Effector memory CD8-positive, alpha-beta T cell (primary cell): ENCODE measurements around the gene SPIN1.
"Not testable (repeated sequence)": the region's sequence is repeated elsewhere in the genome, so short reads cannot be mapped to it uniquely, and the experiment has no call there.

Experiments
- ATAC-seq: fragments of 150-1000 bp; cut with Tn5 transposase; replicated peaks from 2 replicates; pipeline ENCODE4 v1.10.0; 2021; ENCODE audit warnings: mild to moderate bottlenecking, moderate library complexity
- DNase-seq, 3 experiments: peaks; one replicate each; pipeline ENCODE4 v3.0.0; 2021
- H3K27ac Mint-ChIP-seq, 2 donors: one replicate each; pipeline ENCODE4 v1.8.0; 2022; ENCODE audit warnings: mild to moderate bottlenecking in 2 of 2, mixed read lengths in 2 of 2, moderate library complexity in 2 of 2
- H3K27me3 Mint-ChIP-seq, 2 donors: one replicate each; pipeline ENCODE4 v1.8.0; 2022; ENCODE audit warnings: mixed read lengths in 2 of 2
- H3K36me3 Mint-ChIP-seq: one replicate; pipeline ENCODE4 v1.8.0; 2022; ENCODE audit warnings: mild to moderate bottlenecking, moderate library complexity, mixed read lengths; ENCODE audit not compliant: insufficient read depth
- H3K4me1 Mint-ChIP-seq, 2 donors: one replicate each; pipeline ENCODE4 v1.8.0; 2022; ENCODE audit warnings: low read depth in 2 of 2, mixed read lengths in 2 of 2
- H3K4me3 Mint-ChIP-seq, 2 donors: one replicate each; pipeline ENCODE4 v1.8.0; 2022; ENCODE audit warnings: mild to moderate bottlenecking in 2 of 2, mixed read lengths in 2 of 2, moderate library complexity in 2 of 2
- H3K9me3 Mint-ChIP-seq, 2 donors: one replicate each; pipeline ENCODE4 v1.8.0; 2022; ENCODE audit warnings: mixed read lengths in 2 of 2

The SPIN1 gene

GRCh38 chr9:88373045-88373444, 15.2 kb upstream of the SPIN1 start:
- H3K36me3 Mint-ChIP-seq = peaks cover 2% of the 10 kb centered on the region
- H3K4me1 Mint-ChIP-seq = no peaks in the 10 kb centered on the region
- ATAC-seq = no peak
- no peak for DNase-seq
- H3K27ac Mint-ChIP-seq = no peak overlapping the region
- H3K27me3 Mint-ChIP-seq = peaks cover 36 to 37% of the 10 kb centered on the region in 2 donors
- H3K9me3 Mint-ChIP-seq = peaks cover 4% of the 10 kb centered on the region in 2 donors
- no peak overlapping the region for H3K4me3 Mint-ChIP-seq

DNA sequence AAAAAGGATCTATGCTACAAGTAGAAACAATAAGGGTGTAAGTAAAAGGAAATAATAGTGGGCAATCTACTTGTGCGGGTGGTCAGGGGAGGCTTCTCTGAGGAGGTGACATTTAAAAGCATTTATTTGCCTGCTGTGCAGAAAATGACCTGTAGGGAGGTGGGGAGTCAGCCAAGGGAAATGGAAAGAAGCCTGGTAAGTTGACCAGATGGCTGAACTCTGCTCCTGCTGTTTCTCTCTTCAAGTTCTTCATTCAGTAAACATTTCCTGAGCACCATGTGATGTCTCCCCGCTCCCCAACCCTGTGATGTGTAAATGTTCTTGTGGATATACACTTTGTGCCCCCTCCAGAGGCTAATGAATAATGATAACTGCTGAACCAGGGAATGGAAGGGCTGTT, 9.9 kb upstream of the SPIN1 start:
- no peaks in the 10 kb centered on the region for H3K36me3 Mint-ChIP-seq
- H3K27ac Mint-ChIP-seq = no peak overlapping the region
- no peak overlapping the region for H3K4me3 Mint-ChIP-seq
- no peak for DNase-seq
- H3K9me3 Mint-ChIP-seq = peaks cover 0 to 1% of the 10 kb centered on the region in 2 donors
- ATAC-seq = no peak
- H3K27me3 Mint-ChIP-seq = peaks cover 10 to 17% of the 10 kb centered on the region in 2 donors
- H3K4me1 Mint-ChIP-seq = no peaks in the 10 kb centered on the region

DNA sequence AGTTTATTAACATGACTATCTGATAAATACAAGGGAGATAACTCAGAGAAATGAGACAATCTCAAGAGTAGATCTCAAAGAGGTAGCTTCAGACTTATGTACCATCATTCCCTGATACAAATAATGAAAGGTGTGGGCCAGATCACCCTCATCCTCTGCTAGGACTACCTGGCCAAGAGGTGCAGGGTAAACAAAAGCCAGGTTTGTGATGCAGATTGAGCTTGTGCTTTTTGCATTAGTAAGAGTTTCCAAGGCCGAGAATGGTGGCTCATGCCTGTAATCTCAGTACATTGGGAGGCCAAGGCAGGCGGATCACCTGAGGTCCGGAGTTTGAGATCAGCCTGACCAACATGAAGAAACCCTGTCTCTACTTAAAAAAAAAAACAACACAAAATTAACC, 8.9 kb upstream of the SPIN1 start:
- DNase-seq (no peak), ATAC-seq (no peak)
- Mint-ChIP-seq H3K4me3 (no peak overlapping the region), H3K27ac (no peak overlapping the region), H3K4me1 (no peaks in the 10 kb centered on the region), H3K36me3 (no peaks in the 10 kb centered on the region), H3K27me3 (peaks cover 6 to 8% of the 10 kb centered on the region in 2 donors), H3K9me3 (peaks cover 0 to 1% of the 10 kb centered on the region in 2 donors)

DNA sequence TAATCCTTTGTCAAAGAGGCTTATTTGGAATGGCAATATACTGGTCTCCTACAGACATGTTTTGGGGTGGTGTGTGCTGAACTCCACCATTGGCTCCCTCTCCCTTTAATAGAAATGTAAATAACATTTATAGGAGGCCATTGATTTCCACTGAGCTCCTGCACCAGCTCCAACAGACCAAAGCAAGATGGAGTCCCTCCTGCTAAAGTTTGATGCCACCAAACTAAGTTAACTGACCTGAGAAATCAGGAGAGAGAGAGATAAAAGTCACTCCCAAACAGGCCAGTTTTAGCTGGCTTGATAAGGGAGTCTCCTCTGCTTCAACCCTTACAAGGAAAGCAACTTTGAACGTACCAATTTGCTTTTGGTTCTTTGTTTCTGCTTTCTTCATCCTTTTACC, 8.1 kb upstream of the SPIN1 start:
- Mint-ChIP-seq H3K27me3 (peaks cover 0 to 6% of the 10 kb centered on the region in 2 donors), H3K9me3 (no peaks in the 10 kb centered on the region), H3K36me3 (no peaks in the 10 kb centered on the region), H3K27ac (no peak overlapping the region), H3K4me1 (no peaks in the 10 kb centered on the region), H3K4me3 (no peak overlapping the region)
- ATAC-seq = no peak
- no peak for DNase-seq

DNA sequence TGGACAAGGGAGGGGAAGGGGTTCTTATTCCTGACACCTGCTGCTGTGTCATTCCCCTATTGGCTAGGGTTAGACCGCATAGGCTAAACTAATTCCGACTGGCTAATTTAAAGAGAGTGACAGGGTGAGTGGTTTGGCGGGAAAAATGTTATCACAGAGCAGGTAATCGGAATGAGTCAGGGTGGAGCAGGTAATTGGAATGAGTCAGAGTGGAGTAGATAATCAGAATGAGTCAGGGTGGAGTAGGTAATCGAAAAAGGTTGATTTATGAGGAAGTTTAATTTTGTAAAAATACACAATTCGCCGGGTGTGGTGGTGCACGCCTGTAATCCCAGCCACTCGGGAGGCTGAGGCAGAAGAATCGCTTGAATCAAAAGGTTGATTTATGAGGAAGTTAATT, 6.9 kb upstream of the SPIN1 start:
- H3K36me3 Mint-ChIP-seq, H3K4me3 Mint-ChIP-seq, H3K4me1 Mint-ChIP-seq, DNase-seq, ATAC-seq, H3K27me3 Mint-ChIP-seq, H3K9me3 Mint-ChIP-seq, H3K27ac Mint-ChIP-seq: not testable (repeated sequence)

DNA sequence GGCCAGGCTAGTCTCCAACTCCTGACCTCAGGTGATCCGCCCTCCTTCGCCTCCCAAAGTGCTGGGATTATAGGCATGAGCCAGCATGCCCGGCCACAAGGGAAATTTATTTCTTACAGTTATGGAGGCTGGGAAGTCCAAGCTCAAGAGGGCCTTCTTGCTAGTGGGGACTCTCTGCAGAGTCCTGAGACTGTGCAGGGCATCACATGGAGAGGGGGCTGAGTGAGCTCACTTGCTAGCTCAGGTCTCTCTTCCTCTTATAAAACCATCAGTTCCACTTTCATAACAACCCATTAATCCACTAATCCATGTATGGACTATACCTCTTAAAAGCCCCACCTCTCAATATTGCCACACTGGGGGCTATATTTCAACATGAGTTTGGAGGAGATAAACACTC, 5.1 kb upstream of the SPIN1 start:
- peaks cover 12% of the 10 kb centered on the region for H3K36me3 Mint-ChIP-seq
- H3K4me3 Mint-ChIP-seq = no peak overlapping the region
- DNase-seq = no peak
- no peaks in the 10 kb centered on the region for H3K9me3 Mint-ChIP-seq
- ATAC-seq = no peak
- no peaks in the 10 kb centered on the region for H3K27me3 Mint-ChIP-seq
- no peak overlapping the region for H3K27ac Mint-ChIP-seq
- peaks cover 7 to 8% of the 10 kb centered on the region in 2 donors for H3K4me1 Mint-ChIP-seq

DNA sequence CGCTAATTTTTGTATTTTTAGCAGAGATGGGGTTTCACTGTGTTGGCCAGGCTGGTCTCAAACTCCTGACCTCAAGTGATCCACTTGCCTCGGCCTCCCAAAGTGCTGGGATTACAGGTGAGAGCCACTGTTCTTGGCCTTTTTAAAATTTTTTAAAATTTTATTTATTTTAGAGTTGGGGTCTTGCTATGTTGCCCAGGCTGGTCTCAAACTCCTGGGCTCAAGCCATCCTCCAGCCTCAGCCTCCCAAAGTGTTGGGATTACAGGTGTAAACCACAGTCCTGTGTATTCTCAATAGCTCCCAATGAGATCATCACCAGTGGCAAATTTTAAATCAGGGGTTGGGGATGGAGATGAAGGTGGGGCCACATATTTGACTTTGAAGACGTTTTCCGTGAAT, 2.1 kb upstream of the SPIN1 start:
- H3K27ac Mint-ChIP-seq, H3K27me3 Mint-ChIP-seq, H3K9me3 Mint-ChIP-seq, ATAC-seq, DNase-seq, H3K4me3 Mint-ChIP-seq: not testable (repeated sequence)
- H3K36me3 Mint-ChIP-seq = peaks cover 20% of the 10 kb centered on the region
- H3K4me1 Mint-ChIP-seq = peaks cover 8 to 11% of the 10 kb centered on the region in 2 donors

DNA sequence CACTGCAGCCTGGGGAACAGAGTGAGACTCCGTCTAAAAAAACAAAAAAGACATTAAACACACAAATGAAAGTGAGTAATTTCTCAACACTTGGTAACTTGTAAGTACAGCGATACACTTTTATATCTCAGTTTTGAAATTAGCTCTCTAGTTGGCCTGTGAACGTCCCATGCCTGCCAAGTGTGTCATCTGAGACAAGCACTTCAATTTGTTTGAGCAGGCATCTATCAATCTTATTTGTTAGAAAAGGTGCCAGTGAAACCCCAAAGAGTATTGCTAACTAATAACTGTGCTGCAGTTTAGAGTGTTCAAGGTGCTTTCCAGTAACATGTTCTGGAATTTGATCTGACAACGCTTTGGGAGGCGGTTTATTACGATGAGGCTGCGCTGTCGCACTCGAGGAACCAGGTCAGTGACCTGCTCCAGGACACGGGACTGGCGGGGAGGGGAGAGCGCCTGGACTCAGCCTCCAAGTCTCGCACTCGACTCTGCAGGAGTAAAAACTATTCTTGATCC, 1.1 kb upstream of the SPIN1 start:
- peaks cover 8 to 16% of the 10 kb centered on the region in 2 donors for H3K4me1 Mint-ChIP-seq
- peak overlapping the region; percentile 93 to 96 for H3K27ac Mint-ChIP-seq
- no peaks in the 10 kb centered on the region for H3K9me3 Mint-ChIP-seq
- peaks cover 20% of the 10 kb centered on the region for H3K36me3 Mint-ChIP-seq
- no peaks in the 10 kb centered on the region for H3K27me3 Mint-ChIP-seq
- ATAC-seq (no peak), DNase-seq (no peak)
- peak overlapping the region; percentile 88 to 95 for H3K4me3 Mint-ChIP-seq

DNA sequence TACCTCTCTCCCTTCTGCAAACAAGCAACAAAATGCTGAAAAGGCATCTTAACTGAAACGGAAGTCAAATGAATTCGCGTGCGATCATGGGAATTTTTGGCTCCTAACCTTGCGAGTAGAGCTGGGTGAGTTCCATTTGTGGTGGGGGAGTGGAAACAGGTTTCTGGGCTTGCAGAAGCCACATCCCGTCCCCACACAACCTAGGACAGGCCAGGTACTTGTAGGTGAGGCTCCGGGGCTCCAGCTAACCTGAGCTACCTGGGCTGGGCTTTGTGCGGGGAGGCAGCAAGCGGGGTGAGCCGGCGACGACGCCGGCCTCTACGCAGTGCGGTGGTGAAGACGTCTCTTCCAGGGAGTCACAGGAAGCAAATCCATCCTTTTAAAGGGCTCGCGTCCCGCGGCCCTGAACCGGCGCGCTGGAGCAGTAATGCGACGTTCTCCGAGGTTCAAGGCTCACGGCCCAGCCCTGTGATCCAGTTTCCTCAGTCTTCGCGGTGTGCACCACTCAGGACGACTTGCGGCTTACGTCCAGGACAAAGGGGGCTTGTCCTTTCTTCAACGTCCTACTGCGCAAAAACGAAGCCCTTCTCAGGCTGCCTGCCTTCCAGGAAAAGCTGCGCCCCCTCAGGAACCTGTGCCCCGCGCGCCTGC, 567 bp upstream of the SPIN1 start:
- no peaks in the 10 kb centered on the region for H3K27me3 Mint-ChIP-seq
- no peaks in the 10 kb centered on the region for H3K9me3 Mint-ChIP-seq
- H3K36me3 Mint-ChIP-seq = peaks cover 20% of the 10 kb centered on the region
- DNase-seq (peak in 2 of 3 experiments; percentile 23 to 31), ATAC-seq (peak; percentile 37)
- peaks cover 10 to 22% of the 10 kb centered on the region in 2 donors for H3K4me1 Mint-ChIP-seq
- peak overlapping the region; percentile 88 to 95 for H3K4me3 Mint-ChIP-seq
- peak overlapping the region; percentile 93 to 96 for H3K27ac Mint-ChIP-seq

DNA sequence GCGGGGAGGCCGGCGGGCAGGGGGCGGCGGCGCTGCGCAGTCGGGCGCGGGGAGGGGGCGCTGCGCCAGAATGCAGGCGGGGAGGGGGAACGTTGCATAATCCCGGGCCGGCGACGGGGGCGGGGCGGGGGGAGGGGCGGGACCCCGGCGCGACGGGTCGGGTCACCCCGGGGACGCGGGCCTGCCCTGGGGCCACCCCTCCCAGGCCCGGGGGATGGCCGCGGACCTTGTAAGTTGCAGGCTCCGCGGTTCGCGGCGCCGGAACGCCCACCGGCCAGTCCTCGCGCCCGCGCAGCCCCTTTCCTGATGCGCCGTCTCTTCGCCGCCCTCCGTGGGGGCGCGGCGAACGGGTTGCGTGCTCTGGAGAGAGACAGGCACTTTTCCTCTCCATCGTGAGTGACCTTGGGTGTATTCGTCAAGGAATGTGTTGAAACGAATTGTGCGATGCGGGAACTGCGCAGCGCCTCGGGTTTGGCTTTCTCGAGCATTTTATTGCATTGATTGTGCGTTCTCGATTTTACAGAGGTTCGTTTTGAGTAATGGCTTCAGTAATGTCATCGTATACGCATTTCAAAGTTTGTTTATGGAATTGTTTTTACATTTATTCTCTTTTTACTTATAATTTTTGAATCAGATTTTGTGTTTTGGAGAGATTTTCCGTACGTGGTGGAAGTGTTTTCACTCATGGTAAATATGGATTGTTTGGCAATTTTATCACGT, 802 bp downstream of the SPIN1 start:
- Mint-ChIP-seq H3K27me3 (no peaks in the 10 kb centered on the region), H3K36me3 (peaks cover 20% of the 10 kb centered on the region), H3K4me3 (peak overlapping the region; percentile 85 to 87), H3K27ac (peak overlapping the region; percentile 75 to 86), H3K4me1 (peaks cover 10 to 25% of the 10 kb centered on the region in 2 donors), H3K9me3 (no peaks in the 10 kb centered on the region)
- ATAC-seq = peak; percentile 12
- peak; percentile 6 to 20 (median 11) for DNase-seq

GRCh38 chr9:88390371-88390990, 2.2 kb downstream of the SPIN1 start:
- peak overlapping the region in 1 of 2 donors; percentile 19 for H3K27ac Mint-ChIP-seq
- H3K9me3 Mint-ChIP-seq = no peaks in the 10 kb centered on the region
- peaks cover 10 to 25% of the 10 kb centered on the region in 2 donors for H3K4me1 Mint-ChIP-seq
- DNase-seq (no peak), ATAC-seq (no peak)
- no peaks in the 10 kb centered on the region for H3K27me3 Mint-ChIP-seq
- H3K4me3 Mint-ChIP-seq = no peak overlapping the region
- peaks cover 24% of the 10 kb centered on the region for H3K36me3 Mint-ChIP-seq

DNA sequence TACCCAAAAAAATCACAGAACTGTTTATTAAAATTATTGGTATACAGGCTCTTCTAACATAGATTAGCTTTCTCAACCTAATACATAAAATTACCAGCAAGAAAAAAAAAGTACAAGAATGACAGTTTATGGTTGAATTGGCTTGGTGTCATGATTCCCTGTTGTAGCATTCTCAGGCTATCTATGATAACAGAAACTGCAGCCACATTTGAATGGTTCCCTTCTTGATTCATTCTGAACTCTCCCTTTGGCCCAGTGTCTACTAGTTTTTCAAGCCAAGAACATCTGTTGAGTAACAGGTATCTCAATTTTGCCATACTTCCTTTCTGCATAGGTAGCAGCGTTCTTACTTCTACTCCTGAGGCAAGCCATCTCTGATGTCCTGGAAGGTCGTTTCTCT, 3.0 kb downstream of the SPIN1 start:
- peaks cover 27% of the 10 kb centered on the region for H3K36me3 Mint-ChIP-seq
- peak overlapping the region in 1 of 2 donors; percentile 19 for H3K27ac Mint-ChIP-seq
- no peaks in the 10 kb centered on the region for H3K27me3 Mint-ChIP-seq
- peaks cover 10 to 25% of the 10 kb centered on the region in 2 donors for H3K4me1 Mint-ChIP-seq
- ATAC-seq = no peak
- no peaks in the 10 kb centered on the region for H3K9me3 Mint-ChIP-seq
- no peak for DNase-seq
- H3K4me3 Mint-ChIP-seq = no peak overlapping the region

- H3K4me1 Mint-ChIP-seq = peaks cover 12 to 28% of the 10 kb centered on the region in 2 donors
- H3K27ac Mint-ChIP-seq = peak overlapping the region in 1 of 2 donors; percentile 8
- H3K27me3 Mint-ChIP-seq = no peaks in the 10 kb centered on the region
- ATAC-seq = no peak
- no peak for DNase-seq
- H3K4me3 Mint-ChIP-seq = no peak overlapping the region
- no peaks in the 10 kb centered on the region for H3K9me3 Mint-ChIP-seq
- peaks cover 27% of the 10 kb centered on the region for H3K36me3 Mint-ChIP-seq
Measured at GRCh38 chr9:88391921-88392320, 3.7 kb downstream of the SPIN1 start.
